Lower leg skin (tissue), 3 donors: ENCODE data around the gene LUZP1.

ENCODE experiments used
- CTCF ChIP-seq, 3 donors: fragments of 450-650 bp; IDR thresholded peaks; one replicate each; pipeline ENCODE4 v1.5.1; 2016; ENCODE audit warnings: antibody characterized with exemption in 3 of 3, mild to moderate bottlenecking in 3 of 3, moderate library complexity in 2 of 3
- POLR2A ChIP-seq, 2 donors: fragments of 450-650 bp; IDR thresholded peaks; one replicate each; pipeline ENCODE4 v1.6.1; 2016 to 2017; ENCODE audit warnings: antibody characterized with exemption in 2 of 2, mild to moderate bottlenecking in 1 of 2, moderate library complexity in 1 of 2

GRCh38 chr1:23171181-23171755, 2.6 kb upstream of the LUZP1 start:
- TF ChIP-seq CTCF (IDR thresholded peaks at IDR 0.05) (no peak), POLR2A (IDR thresholded peaks at IDR 0.05) (no peak)
